GM18861 (cell line): ENCODE measurements around the gene ZNF90.
"Not testable (repeated sequence)": the region's sequence is repeated elsewhere in the genome, so short reads cannot be mapped to it uniquely, and the experiment has no call there.

Experiments used
- ATAC-seq: cut with Tn5 transposase; IDR thresholded peaks from one replicate; pipeline ENCODE4 v1.9.1; 2021; ENCODE audit not compliant: unreplicated experiment

The ZNF90 gene

DNA sequence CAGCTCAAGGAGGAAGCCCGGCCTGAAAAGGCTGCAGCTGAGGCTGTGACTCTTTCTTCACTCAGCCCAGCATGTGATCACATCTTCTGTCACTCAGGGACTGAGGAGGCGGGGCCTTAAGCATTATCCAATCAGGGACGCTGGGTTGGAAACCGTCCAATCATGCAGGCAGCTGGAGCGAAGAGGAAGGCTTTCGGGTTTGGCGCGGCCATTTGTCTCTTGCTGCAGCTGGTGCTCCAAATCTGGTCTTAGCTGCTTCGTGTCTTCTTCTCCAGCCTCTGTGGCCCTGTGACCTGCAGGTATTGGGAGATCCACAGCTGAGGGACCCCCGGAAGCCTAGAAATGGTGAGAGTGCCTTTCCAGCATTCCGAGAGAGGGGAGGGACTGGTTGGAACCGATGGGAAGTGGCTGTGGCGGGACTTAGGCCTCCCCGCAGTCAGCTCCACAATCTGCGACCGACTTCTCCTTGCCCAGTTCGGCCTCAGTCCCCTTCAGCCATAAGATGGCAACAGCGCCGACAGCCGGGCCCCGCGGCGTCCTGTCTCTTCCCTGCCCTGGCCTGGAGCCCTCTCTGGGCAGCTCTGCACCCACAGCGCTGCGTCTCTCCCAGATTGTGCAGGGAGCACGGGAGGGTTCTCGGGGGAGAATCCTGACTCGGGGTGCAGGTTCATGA lies at the start of gene ZNF90:
Gene ZNF90, plus strand, starts transcription at position 210 of the 673 bp plus-strand sequence. Its CDS starts 133 bp downstream, at position 343.
- ATAC-seq, result peak; percentile 84

DNA sequence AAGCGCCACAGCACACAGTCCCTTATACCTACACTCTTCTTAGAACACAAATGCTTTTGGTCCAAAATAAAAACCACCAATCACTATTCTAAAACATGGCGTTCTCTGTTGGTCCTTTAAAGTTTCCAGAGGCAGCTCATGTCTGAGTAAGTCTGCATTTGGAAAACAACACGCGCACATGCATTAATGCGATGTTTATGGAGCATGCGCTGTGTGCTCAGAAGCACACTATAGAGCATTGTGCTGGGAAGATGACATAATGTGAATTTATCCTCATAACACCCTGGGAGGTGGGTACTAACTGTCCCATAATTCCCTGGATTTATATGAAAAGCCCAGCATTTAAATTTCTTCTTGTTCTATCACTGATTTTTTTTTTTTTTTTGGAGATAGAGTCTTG lies 49.2 kb upstream of the ZNF90 start:
- no peak for ATAC-seq

DNA sequence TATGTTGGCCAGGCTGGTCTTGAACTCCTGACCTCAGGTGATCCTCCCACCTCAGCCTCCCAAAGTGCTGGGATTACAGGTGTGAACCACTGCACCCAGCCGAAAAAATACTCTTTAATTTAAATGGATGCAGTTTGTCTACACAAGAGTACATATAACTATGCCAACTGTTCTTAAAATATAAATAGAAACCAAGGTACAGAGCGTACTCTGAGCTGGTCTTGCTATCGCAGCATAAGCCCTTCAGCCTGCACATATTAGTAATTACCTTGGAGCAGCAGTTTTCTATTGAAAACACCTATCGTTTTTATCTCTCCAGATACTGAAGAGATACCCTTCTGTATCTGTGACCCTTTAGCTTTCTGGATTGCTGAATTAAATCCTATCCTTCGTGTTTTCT lies 41.9 kb upstream of the ZNF90 start:
- no peak for ATAC-seq

DNA sequence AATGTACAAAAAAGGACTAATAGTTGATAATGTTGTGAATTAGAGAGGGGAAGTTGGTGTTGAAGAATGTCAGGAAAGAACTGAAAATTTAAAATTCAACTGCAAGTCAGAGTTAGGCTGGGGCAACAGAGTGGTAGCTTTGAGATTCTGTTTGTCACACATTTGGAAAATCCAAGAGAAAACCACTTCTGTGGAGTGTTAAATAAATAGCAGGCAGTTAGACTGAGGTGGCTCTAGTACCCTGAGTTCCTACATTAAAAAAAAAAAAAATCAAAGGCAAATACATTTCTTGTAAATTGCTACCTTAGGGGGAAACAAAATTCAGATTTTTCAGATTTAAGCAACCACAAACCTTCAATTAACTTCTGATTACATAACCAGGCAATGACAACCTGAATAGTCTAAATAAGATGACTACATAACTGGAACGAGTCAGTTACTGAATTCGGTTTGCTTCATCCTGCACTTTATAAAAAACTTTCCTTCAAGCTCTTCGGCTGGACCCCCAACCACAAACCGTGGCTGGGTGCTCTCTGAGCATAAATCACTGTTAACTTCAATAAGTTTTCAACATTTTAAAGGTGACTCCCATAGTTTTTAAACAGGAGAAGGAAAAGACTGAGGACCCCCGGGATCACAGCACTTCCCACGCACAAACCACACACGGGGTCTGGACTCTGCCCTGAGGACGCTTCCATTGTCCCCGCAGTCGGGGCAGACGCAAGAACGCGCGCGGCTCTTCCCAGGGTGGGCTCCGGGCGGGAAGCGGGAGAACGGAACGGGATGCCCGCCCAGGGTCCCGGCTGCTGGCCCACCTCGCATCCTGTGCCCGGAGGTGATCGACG lies 39.2 kb upstream of the ZNF90 start:
- no peak for ATAC-seq

DNA sequence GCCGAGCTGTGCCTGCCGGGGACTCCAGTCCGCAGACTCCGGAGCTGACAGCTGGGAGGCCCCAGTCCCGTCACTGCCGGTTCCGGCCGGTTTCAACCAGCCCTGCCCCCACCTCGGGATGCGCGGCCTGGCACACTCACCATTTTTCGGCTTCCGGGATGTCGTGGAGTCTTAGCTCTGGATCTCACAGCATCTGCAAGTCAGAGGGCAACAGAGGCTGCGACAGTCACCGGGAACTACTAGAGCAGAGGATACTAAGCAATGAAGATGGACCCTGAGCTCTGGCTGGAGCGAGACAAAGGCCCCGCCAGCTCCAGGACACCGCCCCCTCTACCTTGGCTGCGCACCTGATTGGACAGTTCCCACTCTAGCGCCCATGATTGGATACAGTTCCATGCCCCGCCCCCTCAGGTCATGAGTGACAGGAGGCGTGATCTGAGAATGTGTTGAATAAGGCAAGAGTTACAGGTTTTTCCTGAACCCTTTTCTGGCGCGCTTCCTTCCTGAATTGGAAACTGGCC lies 38.5 kb upstream of the ZNF90 start, which contains the start of gene ZNF682:
Gene ZNF682, minus strand, starts transcription at position 303 of the 521 bp plus-strand sequence. Its CDS starts 160 bp downstream, at position 143.
- ATAC-seq, result peak; percentile 95

DNA sequence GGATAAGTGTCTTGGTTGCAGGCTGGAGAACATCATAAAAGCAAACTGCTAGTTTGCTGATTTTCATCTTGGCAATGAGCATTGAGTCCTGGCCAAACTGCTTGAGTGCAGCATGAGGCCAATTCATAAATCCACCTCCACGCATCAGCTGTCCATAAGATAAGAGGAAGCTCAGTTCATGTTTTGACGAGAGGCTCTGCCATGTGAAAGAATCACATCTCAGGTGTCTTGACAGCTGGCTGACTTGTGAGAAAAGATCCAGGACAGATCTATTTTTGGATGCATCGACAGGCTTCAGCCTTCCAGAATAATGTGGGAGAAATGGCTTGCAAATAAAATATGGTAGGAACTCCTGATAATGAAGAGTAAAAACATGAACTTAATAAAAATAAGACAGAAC lies 33.1 kb upstream of the ZNF90 start:
- no peak for ATAC-seq

DNA sequence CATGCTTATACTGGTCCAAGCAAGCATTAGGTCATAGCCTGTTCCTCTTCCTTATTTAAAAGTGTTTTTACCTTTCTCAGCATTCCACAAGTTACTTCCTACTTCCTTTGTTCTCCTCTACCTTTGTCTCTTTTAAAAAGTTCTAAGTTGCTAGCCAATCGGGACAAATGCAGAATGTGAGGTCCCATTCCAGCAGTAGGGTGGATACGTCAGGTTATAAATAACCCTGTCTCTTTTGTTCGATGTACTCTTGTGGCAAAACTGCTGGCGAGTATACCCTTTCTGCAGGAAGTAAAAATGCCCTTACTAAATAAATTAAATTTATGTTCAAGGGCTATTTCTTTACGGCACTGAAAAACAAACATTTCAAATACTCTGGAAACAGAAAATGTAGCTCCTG lies 32.1 kb upstream of the ZNF90 start:
- not testable (repeated sequence) for ATAC-seq

DNA sequence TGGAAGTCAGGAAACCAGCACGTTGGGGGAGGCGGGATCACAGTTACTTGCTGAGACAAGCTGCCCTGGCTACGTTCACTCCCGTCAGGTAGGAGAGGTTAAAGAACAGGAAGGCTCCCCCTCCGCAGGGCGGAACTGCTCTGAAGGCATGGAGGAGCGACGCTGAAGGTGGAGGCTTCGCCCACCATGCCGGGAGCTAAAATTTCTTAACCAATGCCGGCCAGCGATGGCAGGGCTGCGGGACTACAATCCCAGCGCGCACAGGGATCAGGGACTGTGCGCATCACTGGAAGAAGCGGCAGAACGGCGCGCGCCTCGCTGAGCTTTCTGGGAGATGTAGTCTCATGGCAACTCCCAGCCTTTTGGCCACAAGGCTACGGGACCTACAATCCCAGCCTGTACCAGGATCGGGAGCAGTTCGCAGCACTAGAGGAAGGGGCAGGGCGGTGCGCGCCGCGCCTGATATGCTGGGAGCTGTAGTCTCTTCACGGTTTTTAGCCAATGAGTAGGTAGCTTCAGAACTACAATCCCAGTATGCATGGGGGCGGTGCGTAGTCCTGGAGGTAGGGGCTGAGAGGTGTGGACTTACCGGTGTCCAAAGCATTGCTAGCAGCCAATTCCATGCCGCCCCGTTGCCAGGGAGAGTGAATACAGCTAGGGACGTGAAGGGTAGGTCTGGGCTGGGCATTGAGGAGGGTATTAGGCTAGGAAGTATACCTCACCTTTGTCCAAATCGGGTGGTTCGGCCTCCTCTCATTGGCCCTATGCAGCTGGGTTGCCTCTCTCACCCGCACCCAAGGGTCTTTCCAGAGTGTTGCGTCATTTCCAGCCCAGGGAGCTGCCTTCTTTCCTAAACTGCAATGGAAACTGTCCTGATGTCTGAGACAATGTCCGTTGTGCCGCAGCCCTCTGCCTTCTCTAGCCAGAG lies 25.7 kb upstream of the ZNF90 start:
- peak; percentile 92 for ATAC-seq

DNA sequence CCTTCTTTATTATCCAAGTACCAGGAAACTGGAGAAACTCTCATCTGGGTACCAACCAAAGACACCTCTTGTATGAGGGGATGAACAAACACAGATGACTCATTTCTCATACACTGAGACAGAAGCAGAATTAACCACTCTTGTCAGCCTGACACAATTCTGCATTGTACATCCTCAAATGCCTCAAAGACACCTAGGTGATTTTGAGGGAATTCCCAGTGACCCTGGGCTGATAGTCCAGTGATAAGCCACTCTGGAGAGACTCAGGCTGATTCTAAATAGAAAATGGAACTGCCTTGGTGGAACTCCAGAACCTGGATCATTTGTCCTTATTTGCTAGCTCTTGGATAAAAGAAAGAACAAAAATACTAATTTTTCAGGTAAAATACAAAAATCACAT lies 19.1 kb upstream of the ZNF90 start:
- ATAC-seq, result not testable (repeated sequence)

DNA sequence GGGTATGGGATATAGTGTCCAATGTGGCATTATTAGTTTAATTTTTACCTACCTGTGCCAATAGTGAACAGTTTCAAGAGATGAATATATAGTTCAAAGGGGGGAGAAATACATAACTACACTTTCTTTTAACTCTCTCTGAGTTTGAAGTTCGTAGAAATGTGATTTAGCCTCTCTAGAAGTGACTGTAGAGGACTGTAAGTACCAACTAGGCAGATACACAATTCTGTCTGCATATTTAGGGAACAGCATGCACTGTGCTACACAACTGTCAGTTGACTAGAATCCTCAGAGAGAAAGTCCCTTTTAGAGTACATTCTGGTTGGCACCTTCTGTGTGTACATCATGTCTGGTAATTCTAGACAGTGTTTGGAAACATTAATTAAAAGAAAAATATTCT lies 17.5 kb upstream of the ZNF90 start:
- no peak for ATAC-seq

DNA sequence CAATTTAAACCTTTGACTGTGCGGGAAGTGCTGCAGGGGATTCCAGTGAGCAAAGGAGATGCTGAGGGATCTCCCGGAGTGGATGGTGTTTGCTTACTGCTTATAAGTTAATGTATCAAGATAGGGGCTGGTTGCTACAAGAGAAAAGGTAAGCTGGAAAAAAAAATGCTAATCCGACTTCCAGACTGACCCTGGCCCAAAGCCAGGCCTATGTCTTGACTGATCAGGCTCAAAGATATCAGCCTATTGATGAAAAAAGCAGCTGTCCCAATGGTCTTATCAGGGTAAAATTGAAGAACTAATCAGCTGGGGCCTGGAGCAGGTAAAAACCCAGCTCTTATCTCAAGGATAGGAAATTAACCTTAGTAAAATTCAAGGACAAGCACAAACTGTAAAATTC lies 10.9 kb upstream of the ZNF90 start:
- ATAC-seq, result no peak

DNA sequence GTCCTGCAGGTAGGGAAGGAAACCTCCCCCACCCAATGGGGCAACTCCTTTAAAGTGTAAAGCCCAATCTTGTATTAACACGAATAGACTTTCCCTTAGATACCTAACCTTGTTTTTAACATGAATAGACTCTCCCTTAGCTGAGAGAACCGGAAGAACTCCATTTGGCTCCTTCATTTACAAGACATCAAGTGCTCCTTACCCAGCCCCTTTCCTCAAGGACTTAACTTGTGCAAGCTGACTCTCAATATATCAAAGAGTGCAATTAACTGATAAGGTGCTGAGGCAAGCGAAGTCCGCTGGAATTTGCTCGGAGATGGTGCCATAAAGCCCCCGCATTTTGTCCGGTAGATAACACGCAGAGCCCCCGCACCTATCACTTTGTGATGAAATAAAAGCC lies 9.9 kb upstream of the ZNF90 start:
- no peak for ATAC-seq

DNA sequence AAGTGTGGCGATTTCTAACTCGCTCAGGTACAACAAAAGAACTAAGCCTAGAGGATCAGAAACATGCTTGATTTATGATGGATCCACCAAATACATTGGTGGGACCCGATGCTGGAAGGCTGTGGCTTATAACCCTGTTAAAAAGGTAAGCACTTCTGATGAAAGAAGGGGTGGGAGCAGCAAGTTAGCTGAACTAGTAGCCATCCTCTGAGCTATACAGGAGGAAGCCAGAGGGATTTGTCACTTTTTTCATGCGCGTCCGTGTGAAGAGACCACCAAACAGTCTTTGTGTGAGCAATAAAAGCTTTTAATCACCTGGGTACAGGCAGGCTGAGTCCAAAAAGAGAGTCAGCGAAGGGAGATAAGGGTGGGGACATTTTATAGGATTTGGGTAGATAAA lies 9.2 kb upstream of the ZNF90 start:
- ATAC-seq, result not testable (repeated sequence)

DNA sequence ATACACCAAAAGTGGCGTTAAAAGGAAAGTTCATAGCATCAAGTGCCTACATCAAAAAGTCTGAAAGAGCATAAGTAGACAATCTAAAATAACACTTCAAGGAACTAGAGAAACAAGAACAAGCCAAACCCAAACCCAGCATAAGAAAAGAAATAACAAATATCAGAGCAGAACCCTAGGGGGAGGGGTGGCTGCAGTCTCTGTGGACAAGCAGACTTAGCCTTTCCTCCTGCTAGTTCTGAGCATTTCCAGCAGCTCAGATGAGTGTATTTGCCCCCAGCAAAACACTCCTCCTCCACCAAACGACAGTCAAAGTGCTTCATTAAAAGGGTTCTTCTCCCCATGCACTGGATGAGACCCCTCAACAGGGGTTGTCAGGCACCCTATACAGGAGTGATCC lies 7.1 kb upstream of the ZNF90 start:
- ATAC-seq, result no peak

DNA sequence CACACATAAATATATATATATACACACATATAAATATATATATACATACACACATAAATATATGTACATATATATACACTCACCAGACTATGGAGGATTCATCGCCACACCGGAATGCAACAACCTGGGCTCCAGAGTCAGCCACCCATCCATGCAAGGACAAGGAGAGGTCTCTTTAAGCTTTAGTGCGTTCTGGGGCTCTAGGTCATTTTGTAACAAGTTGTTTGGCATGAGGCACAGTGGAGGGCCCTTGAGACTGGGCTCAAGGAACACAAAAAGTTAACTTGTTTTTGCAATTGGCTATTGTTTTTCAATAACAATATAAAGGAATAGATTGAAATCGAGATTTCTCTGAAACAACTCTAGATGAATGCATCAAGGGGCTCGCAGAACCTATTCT lies 4.9 kb upstream of the ZNF90 start:
- no peak for ATAC-seq

DNA sequence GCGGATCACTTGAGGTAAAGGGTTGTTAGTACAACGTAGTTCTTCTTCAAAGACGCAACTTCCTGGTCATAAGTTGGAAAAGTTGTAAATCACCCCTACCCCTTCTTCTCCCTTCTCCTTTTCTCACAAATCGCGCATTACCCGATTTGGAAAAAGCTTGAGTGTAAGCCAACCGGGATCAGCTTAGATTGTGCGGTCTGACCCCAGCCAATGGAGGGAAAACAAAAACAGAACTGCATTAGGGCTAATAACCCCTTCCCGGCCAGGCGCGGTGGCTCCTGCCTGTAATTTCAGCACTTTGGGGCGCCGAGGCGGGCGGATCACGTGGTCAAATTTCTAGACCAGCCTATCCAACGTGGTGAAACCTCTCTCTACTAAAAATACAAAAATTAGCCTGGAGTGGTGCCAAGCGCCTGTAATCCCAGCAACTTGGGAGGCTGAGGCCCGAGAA lies 806 bp downstream of the ZNF90 start:
- ATAC-seq, result no peak

DNA sequence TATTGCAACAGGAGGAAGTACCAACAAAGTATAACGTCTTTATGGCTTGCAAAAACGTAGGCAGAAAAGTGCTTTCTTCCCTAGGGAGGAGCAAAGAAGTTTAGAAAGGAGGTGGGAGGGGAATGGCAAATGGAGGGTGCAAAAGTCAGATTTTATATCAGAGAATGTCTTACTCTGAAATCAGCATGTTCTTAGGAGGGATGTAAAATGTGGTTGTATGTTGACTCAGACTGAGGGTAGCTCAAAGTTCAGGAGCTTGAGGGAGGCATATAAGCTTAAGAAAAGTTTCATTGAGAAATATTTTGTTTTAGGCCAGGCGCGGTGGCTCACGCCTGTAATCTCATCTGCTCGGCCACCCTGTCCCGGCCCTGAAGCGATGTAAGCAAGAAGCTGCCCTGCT lies 1.7 kb downstream of the ZNF90 start:
- no peak for ATAC-seq

DNA sequence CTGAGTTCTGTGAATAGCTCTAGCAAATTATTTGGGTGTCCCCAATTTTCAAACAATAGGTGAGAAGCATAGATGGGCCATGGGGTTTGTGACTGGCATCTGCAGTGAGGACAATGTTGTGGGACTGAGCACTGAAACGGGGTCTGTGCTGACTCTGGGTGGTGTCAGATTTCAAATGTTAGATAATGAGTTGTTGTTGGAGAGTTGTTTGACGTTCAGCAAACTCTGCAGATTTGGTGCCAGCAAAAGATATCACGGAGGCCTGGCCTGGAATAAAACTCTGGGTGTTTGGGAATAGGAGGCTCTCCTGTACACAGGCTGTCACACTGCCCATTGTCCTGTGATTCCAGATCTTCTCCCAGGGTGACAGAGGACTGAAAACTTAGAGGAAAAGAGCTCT lies 2.9 kb downstream of the ZNF90 start:
- no peak for ATAC-seq

DNA sequence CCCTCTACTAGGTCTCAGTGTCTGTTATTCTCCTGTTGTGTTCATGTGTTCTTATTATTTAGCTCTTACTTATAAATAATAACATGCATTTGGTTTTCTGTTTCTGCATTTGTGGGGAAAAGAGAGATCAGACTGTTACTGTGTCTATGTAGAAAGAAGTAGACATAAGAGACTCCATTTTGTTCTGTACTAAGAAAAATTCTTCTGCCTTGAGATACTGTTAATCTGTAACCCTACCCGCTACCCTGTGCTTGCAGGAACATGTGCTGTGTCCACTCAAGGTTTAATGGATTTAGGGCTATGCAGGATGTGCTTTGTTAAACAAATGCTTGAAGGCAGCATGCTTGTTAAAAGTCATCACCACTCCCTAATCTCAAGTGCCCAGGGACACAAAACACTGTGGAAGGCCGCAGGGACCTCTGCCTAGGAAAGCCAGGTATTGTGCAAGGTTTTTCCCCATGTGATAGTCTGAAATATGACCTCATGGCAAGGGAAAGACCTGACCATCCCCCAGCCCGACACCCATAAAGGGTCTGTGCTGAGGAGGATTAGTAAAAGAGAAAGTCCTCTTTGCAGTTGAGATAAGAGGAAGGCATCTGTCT lies 4.5 kb downstream of the ZNF90 start:
- not testable (repeated sequence) for ATAC-seq

DNA sequence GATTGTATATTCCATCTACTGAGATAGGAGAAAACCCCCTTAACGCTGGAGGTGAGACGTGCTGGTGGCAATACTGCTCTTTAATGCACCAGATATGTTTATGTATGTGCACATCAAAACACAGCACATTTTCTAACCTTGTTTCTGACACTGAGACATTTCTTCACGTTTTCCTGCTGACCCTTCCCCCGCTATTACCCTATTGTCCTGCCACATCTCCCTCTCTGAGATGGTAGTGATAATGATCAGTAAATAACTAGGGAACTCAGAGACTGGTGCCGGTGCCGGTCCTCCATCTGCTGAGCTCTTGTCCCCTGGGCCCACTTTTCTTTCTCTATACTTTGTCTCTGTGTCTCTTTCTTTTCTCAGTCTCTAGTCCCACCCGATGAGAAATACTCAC lies 5.1 kb downstream of the ZNF90 start:
- ATAC-seq, result not testable (repeated sequence)
